ENCODE results near the gene PKN2.
A peak's percentile ranks its signal among the peaks of the same experiment; 100 is the strongest.
"Not testable (repeated sequence)": the region's sequence is repeated elsewhere in the genome, so short reads cannot be mapped to it uniquely, and the experiment has no call there.

PKN2 gene

GRCh38 chr1:88801575-88802208 is 117.6 kb downstream of the PKN2 start:
- peak; percentile 40 for TF ChIP-seq SPI1 (IDR thresholded peaks at IDR 0.05; ENCODE audit: low read depth, low read length)
- TF ChIP-seq POLR2AphosphoS5 (IDR thresholded peaks at IDR 0.05; ENCODE audit: low read depth, low read length): no peak
- no peak for TF ChIP-seq POLR2A (IDR thresholded peaks at IDR 0.05; ENCODE audit: low read depth, low read length)
- no peak for DNase-seq (ENCODE audit: insufficient read length, low spot score)
- peak; percentile 55 for FAIRE-seq

- FAIRE-seq (peak; percentile 58), DNase-seq (ENCODE audit: insufficient read length, low spot score) (no peak)
- TF ChIP-seq POLR2AphosphoS5 (IDR thresholded peaks at IDR 0.05; ENCODE audit: low read depth, low read length) (no peak), PAX5 (IDR thresholded peaks at IDR 0.05; ENCODE audit: insufficient read depth, low read length, severe bottlenecking) (no peak), POLR2A (IDR thresholded peaks at IDR 0.05; ENCODE audit: low read depth, low read length) (no peak), TAF1 (IDR thresholded peaks at IDR 0.05; ENCODE audit: low read depth, low read length) (no peak), POU2F2 (IDR thresholded peaks at IDR 0.05; ENCODE audit: low read depth, low read length) (no peak), SPI1 (IDR thresholded peaks at IDR 0.05; ENCODE audit: low read depth, low read length) (no peak)
Observed at GRCh38 chr1:88802404-88802803, 118.3 kb downstream of the PKN2 start.

- FAIRE-seq (no peak), DNase-seq (ENCODE audit: insufficient read length, low spot score) (no peak)
- TF ChIP-seq TAF1 (IDR thresholded peaks at IDR 0.05; ENCODE audit: low read depth, low read length) (no peak), SPI1 (IDR thresholded peaks at IDR 0.05; ENCODE audit: low read depth, low read length) (no peak)
Observed at GRCh38 chr1:88802950-88803349, 118.9 kb downstream of the PKN2 start.

- FAIRE-seq (no peak), DNase-seq (ENCODE audit: insufficient read length, low spot score) (no peak)
- TF ChIP-seq POLR2AphosphoS5 (IDR thresholded peaks at IDR 0.05; ENCODE audit: low read depth, low read length): no peak
- no peak for TF ChIP-seq POLR2A (IDR thresholded peaks at IDR 0.05; ENCODE audit: low read depth, low read length)
- no peak for TF ChIP-seq SPI1 (IDR thresholded peaks at IDR 0.05; ENCODE audit: low read depth, low read length)
Observed at GRCh38 chr1:88803444-88803843, 119.4 kb downstream of the PKN2 start.

- DNase-seq (ENCODE audit: insufficient read length, low spot score) (no peak), FAIRE-seq (peak; percentile 16)
- TF ChIP-seq POLR2AphosphoS5 (IDR thresholded peaks at IDR 0.05; ENCODE audit: low read depth, low read length) (no peak), POLR2A (IDR thresholded peaks at IDR 0.05; ENCODE audit: low read depth, low read length) (no peak)
Observed at GRCh38 chr1:88812366-88812765, 128.3 kb downstream of the PKN2 start.

GRCh38 chr1:88813471-88813870 is 129.4 kb downstream of the PKN2 start:
- DNase-seq (ENCODE audit: insufficient read length, low spot score): no peak
- no peak for TF ChIP-seq POLR2A (IDR thresholded peaks at IDR 0.05; ENCODE audit: low read depth, low read length)
- TF ChIP-seq PAX5 (IDR thresholded peaks at IDR 0.05; ENCODE audit: insufficient read depth, low read length, severe bottlenecking): no peak
- TF ChIP-seq SPI1 (IDR thresholded peaks at IDR 0.05; ENCODE audit: low read depth, low read length): no peak
- TF ChIP-seq TAF1 (IDR thresholded peaks at IDR 0.05; ENCODE audit: low read depth, low read length): no peak
- no peak for TF ChIP-seq POU2F2 (IDR thresholded peaks at IDR 0.05; ENCODE audit: low read depth, low read length)
- TF ChIP-seq POLR2AphosphoS5 (IDR thresholded peaks at IDR 0.05; ENCODE audit: low read depth, low read length): no peak
- FAIRE-seq: no peak

GRCh38 chr1:88819642-88820041 is 135.6 kb downstream of the PKN2 start:
- not testable (repeated sequence) for DNase-seq (ENCODE audit: insufficient read length, low spot score); FAIRE-seq

GRCh38 chr1:88825721-88826120 is 141.6 kb downstream of the PKN2 start:
- FAIRE-seq (no peak), DNase-seq (ENCODE audit: insufficient read length, low spot score) (no peak)
- TF ChIP-seq POU2F2 (IDR thresholded peaks at IDR 0.05; ENCODE audit: low read depth, low read length) (no peak), SPI1 (IDR thresholded peaks at IDR 0.05; ENCODE audit: low read depth, low read length) (no peak), PAX5 (IDR thresholded peaks at IDR 0.05; ENCODE audit: insufficient read depth, low read length, severe bottlenecking) (no peak), POLR2A (IDR thresholded peaks at IDR 0.05; ENCODE audit: low read depth, low read length) (no peak), TAF1 (IDR thresholded peaks at IDR 0.05; ENCODE audit: low read depth, low read length) (no peak)

GRCh38 chr1:88847643-88848042 is 163.6 kb downstream of the PKN2 start:
- DNase-seq (ENCODE audit: insufficient read length, low spot score) (no peak), FAIRE-seq (no peak)
- TF ChIP-seq PAX5 (IDR thresholded peaks at IDR 0.05; ENCODE audit: insufficient read depth, low read length, severe bottlenecking) (no peak), POLR2AphosphoS5 (IDR thresholded peaks at IDR 0.05; ENCODE audit: low read depth, low read length) (no peak), POLR2A (IDR thresholded peaks at IDR 0.05; ENCODE audit: low read depth, low read length) (no peak), SPI1 (IDR thresholded peaks at IDR 0.05; ENCODE audit: low read depth, low read length) (no peak), TAF1 (IDR thresholded peaks at IDR 0.05; ENCODE audit: low read depth, low read length) (no peak)

GRCh38 chr1:88851303-88852063 is 167.4 kb downstream of the PKN2 start:
- no peak for TF ChIP-seq TAF1 (IDR thresholded peaks at IDR 0.05; ENCODE audit: low read depth, low read length)
- peak; percentile 67 for TF ChIP-seq POLR2AphosphoS5 (IDR thresholded peaks at IDR 0.05; ENCODE audit: low read depth, low read length)
- FAIRE-seq (no peak), DNase-seq (ENCODE audit: insufficient read length, low spot score) (no peak)

All from GM12891 (cell line).